Lower lobe of right lung (tissue), 2 donors: ENCODE measurements around the gene KLHL20. TPM values are rescaled to one million over a fixed set of nuclear protein-coding genes. Genes with fewer than 3 reads are reported as not detected.
"Not testable (repeated sequence)": the region's sequence is repeated elsewhere in the genome, so short reads cannot be mapped to it uniquely, and the experiment has no call there.

Experiments
- ATAC-seq, 2 donors: fragments of 200-7000 bp; cut with Tn5 transposase; one replicate each; pipeline ENCODE4 v1.9.1; 2020 to 2022; ENCODE audit warnings: mild to moderate bottlenecking in 2 of 2, moderate library complexity in 2 of 2
- DNase-seq: peaks from one replicate; pipeline ENCODE4 v3.0.0-alpha.2; 2020
- H3K27ac ChIP-seq: fragments of 200-600 bp; one replicate; pipeline ENCODE4 v1.8.0; 2022
- H3K27me3 ChIP-seq: fragments of 200-600 bp; one replicate; pipeline ENCODE4 v1.8.0; 2022; ENCODE audit warnings: low read depth
- H3K36me3 ChIP-seq: fragments of 200-600 bp; one replicate; pipeline ENCODE4 v1.8.0; 2022; ENCODE audit warnings: mild to moderate bottlenecking
- H3K4me1 ChIP-seq: fragments of 200-600 bp; one replicate; pipeline ENCODE4 v1.8.0; 2022
- H3K4me3 ChIP-seq: fragments of 200-600 bp; one replicate; pipeline ENCODE4 v1.8.0; 2022; ENCODE audit warnings: mild to moderate bottlenecking
- H3K9me3 ChIP-seq: fragments of 200-600 bp; one replicate; pipeline ENCODE4 v1.8.0; 2022
- CTCF ChIP-seq: fragments of 200-600 bp; IDR thresholded peaks from one replicate; pipeline ENCODE4 v1.8.0; 2022; ENCODE audit warnings: antibody characterized with exemption, mild to moderate bottlenecking
- intact Hi-C: fragments of 100-400 bp; cut with DNase I; formaldehyde crosslinking; loops from one replicate; pipeline ENCODE4 v1.11.0; 2022
- total RNA-seq: library from RNA; stranded (reverse); fragmentation: NEBNext Ultra II Directional; extraction: Animal tissue kit (Norgen Biotek cat#: 25700); gene quantifications from one replicate; pipeline ENCODE4 v1.2.1, GENCODE V29; 2021
- donor health status: DM: no; HTN: yes; CAD: no; lungs with severe emphysema.

The KLHL20 gene
- total RNA-seq, 1 donor from 2014 or later: 24.9 TPM

GRCh38 chr1:173714441-173714758, 381 bp upstream of the KLHL20 start:
- intact Hi-C loops: no loop called here
- Histone ChIP-seq H3K27me3 (peaks cover 12% of the 10 kb centered on the region), H3K27ac (peak overlapping the region; percentile 89)

GRCh38 chr1:173715538-173715844, 710 bp downstream of the KLHL20 start:
- Histone ChIP-seq H3K4me1 (peaks cover 27% of the 10 kb centered on the region), H3K27ac (peak overlapping the region; percentile 89), H3K4me3 (peak overlapping the region; percentile 69), H3K27me3 (peaks cover 3% of the 10 kb centered on the region), H3K36me3 (no peaks in the 10 kb centered on the region), H3K9me3 (no peaks in the 10 kb centered on the region)
- TF ChIP-seq CTCF: no peak
- intact Hi-C loops: no loop called here
- DNase-seq: no peak
- no peak for ATAC-seq

More at GRCh38 chr1:173714441-173714758, 381 bp upstream of the KLHL20 start:
- TF ChIP-seq CTCF: no peak
- no peaks in the 10 kb centered on the region for H3K36me3 ChIP-seq
- DNase-seq (no peak), ATAC-seq (no peak)
- no peaks in the 10 kb centered on the region for H3K9me3 ChIP-seq
- H3K4me3 ChIP-seq: peak overlapping the region; percentile 69
- peaks cover 27% of the 10 kb centered on the region for H3K4me1 ChIP-seq

- ATAC-seq (peak in 1 of 2 donors; percentile 49), DNase-seq (no peak)
- no peak for TF ChIP-seq CTCF
- no peak overlapping the region for H3K27ac ChIP-seq
- peaks cover 3% of the 10 kb centered on the region for H3K36me3 ChIP-seq
- no peaks in the 10 kb centered on the region for H3K27me3 ChIP-seq
- intact Hi-C loops: no loop called here
- no peak overlapping the region for H3K4me3 ChIP-seq
- H3K4me1 ChIP-seq: peaks cover 27% of the 10 kb centered on the region
- no peaks in the 10 kb centered on the region for H3K9me3 ChIP-seq
Observed at GRCh38 chr1:173717238-173717637, 2.5 kb downstream of the KLHL20 start.

- H3K4me3 ChIP-seq, intact Hi-C loops, DNase-seq, H3K9me3 ChIP-seq, H3K27me3 ChIP-seq, H3K4me1 ChIP-seq, ATAC-seq, H3K27ac ChIP-seq: not testable (repeated sequence)
- peaks cover 34% of the 10 kb centered on the region for H3K36me3 ChIP-seq
Observed at GRCh38 chr1:173731331-173731730, 16.6 kb downstream of the KLHL20 start.

GRCh38 chr1:173733912-173734311, 19.1 kb downstream of the KLHL20 start:
- no peak for TF ChIP-seq CTCF
- Histone ChIP-seq H3K9me3 (peaks cover 16% of the 10 kb centered on the region), H3K4me1 (no peaks in the 10 kb centered on the region), H3K36me3 (peaks cover 30% of the 10 kb centered on the region), H3K4me3 (no peak overlapping the region), H3K27ac (no peak overlapping the region), H3K27me3 (no peaks in the 10 kb centered on the region)
- ATAC-seq (no peak), DNase-seq (no peak)
- intact Hi-C loops: no loop called here

GRCh38 chr1:173736104-173736503, 21.3 kb downstream of the KLHL20 start:
- ATAC-seq, H3K27me3 ChIP-seq, intact Hi-C loops, H3K27ac ChIP-seq, H3K4me1 ChIP-seq, H3K4me3 ChIP-seq, DNase-seq: not testable (repeated sequence)
- peaks cover 16% of the 10 kb centered on the region for H3K9me3 ChIP-seq
- H3K36me3 ChIP-seq: peaks cover 38% of the 10 kb centered on the region
